Kidney (tissue), 14 donors: Measurements from ENCODE around the gene SERPINA6. TPM values are rescaled to one million over a fixed set of nuclear protein-coding genes. Genes with fewer than 3 reads are reported as not detected.

Experiments used
- DNase-seq, 5 donors: peaks; one replicate each; pipeline ENCODE4 v3.0.0-alpha.2; 2013 to 2020
- FAIRE-seq: peaks from 2 replicates; lab custom pipeline; 2012; peaks lifted over from hg19 to GRCh38; lab: Jason Lieb, UNC
- H3K27ac ChIP-seq, 2 donors: one replicate each; pipeline ENCODE4 v1.7.0; 2013; ENCODE audit warnings: low read depth in 2 of 2, low read length in 2 of 2, inconsistent platforms in 1 of 2
- H3K27me3 ChIP-seq: one replicate; pipeline ENCODE4 v1.7.1; 2013; ENCODE audit warnings: low read length, inconsistent platforms; ENCODE audit not compliant: control insufficient read depth, insufficient read depth
- H3K36me3 ChIP-seq, 3 donors: one replicate each; pipeline versions ENCODE4 v1.7.0 to v1.7.1; 2013; ENCODE audit warnings: low read length in 3 of 3, control low read depth in 1 of 3, inconsistent platforms in 1 of 3; ENCODE audit not compliant: insufficient read depth in 3 of 3, control insufficient read depth in 2 of 3
- H3K4me1 ChIP-seq, 3 donors: one replicate each; pipeline versions ENCODE4 v1.7.0 to v1.7.1; 2013; ENCODE audit warnings: low read length in 3 of 3, inconsistent platforms in 1 of 3, low read depth in 1 of 3; ENCODE audit not compliant: control insufficient read depth in 2 of 3, insufficient read depth in 2 of 3
- H3K4me3 ChIP-seq, 3 donors: one replicate each; pipeline versions ENCODE4 v1.7.0 to v1.8.1; 2013; ENCODE audit warnings: low read length in 3 of 3, control low read depth in 1 of 3, inconsistent platforms in 1 of 3
- H3K9ac ChIP-seq, 3 donors: one replicate each; pipeline versions ENCODE4 v1.7.0 to v1.7.1; 2013; ENCODE audit warnings: low read length in 3 of 3, control low read depth in 1 of 3, inconsistent platforms in 1 of 3
- H3K9me3 ChIP-seq, 3 donors: one replicate each; pipeline versions ENCODE4 v1.7.0 to v1.7.1; 2013; ENCODE audit warnings: low read length in 3 of 3, control low read depth in 1 of 3, inconsistent platforms in 1 of 3; ENCODE audit not compliant: control insufficient read depth in 2 of 3, insufficient read depth in 1 of 3
- CTCF ChIP-seq: IDR thresholded peaks from 3 replicates; pipeline ENCODE4 v1.5.1; 2012; ENCODE audit warnings: mild to moderate bottlenecking, moderate library complexity, borderline replicate concordance; ENCODE audit not compliant: insufficient read depth; ENCODE audit errors: extremely low read depth
- intact Hi-C: fragments of 100-400 bp; cut with DNase I; formaldehyde crosslinking; loops from one replicate; pipeline ENCODE4 v1.11.1; 2022
- polyA plus RNA-seq: library from polyadenylated mRNA; stranded (reverse); fragments of 350-450 nt; fragmentation: Illumina TruSeq; extraction: RNeasy Lipid Tissue Mini Kit (QIAGEN cat#74804); gene quantifications from one replicate; pipeline ENCODE4 v1.2.3, GENCODE V29; 2014; ENCODE audit warnings: low read depth, low replicate concordance; ENCODE audit not compliant: insufficient read depth
- total RNA-seq: library from RNA; stranded (reverse); fragmentation: NEBNext Ultra II Directional; extraction: Animal tissue kit (Norgen Biotek cat#: 25700); gene quantifications from one replicate; pipeline ENCODE4 v1.2.1, GENCODE V29; 2021
- donor health status: control.
- donor health status: control.
- donor health status: control.
- donor health status: control.
- donor health status: control.
- donor health status: DM: yes; HTN: yes; CAD: no.
- donor health status: Normal renal cell carcinoma (clear cell type).

The SERPINA6 gene
- total and polyA plus RNA-seq, 2 donors from 2014 or later = 1.7 to 12.9 TPM

DNA sequence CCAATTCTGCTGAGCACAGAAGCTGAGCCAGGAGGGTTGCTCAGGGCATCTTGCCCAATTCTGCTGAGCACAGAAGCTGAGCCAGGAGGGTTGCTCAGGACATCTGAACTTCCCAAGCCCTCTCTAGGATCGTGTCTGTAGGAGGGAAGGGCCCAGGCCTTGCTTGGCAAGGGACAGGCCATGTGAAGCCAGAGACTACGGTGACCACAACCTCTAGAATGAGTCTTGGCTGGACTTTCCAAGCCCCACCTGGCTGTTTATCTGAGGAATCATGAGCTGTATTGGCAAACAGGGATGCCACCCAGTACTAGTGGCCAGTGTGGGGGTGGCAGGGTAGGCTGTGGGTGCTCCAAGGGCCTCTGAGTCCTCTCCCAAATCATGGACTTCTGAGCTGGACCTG is 7.7 kb upstream of the SERPINA6 start:
- TF ChIP-seq CTCF = no peak
- H3K27me3 ChIP-seq = no peaks in the 10 kb centered on the region
- DNase-seq (no peak), FAIRE-seq (no peak)
- intact Hi-C loops = no loop called here
- no peaks in the 10 kb centered on the region for H3K9me3 ChIP-seq
- no peak overlapping the region for H3K27ac ChIP-seq
- H3K4me3 ChIP-seq = no peak overlapping the region
- no peaks in the 10 kb centered on the region for H3K36me3 ChIP-seq
- H3K9ac ChIP-seq = no peak overlapping the region
- H3K4me1 ChIP-seq = no peaks in the 10 kb centered on the region

DNA sequence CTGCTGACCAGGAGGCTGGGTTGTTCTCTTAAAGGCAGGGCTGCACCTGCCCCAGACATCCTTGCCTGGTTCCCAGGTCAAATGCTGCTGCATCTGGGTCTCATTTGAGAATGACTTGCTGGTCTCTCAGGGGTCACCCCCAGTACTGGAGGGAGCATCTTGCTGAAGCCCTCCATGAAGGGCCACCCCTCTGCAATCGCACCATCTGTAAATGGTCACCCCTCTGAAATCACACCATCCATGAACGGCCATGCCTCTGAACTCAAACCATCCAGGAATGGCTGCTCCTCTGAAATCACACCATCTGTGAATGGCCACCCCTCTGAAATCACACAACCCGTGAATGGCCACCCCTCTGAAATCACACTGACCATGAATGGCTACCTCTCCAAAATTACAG is 7.3 kb upstream of the SERPINA6 start:
- intact Hi-C loops = no loop called here
- no peak for DNase-seq

GRCh38 chr14:94329857-94330256 is 6.7 kb upstream of the SERPINA6 start:
- no peak for FAIRE-seq

More for the DNA sequence above, 7.3 kb upstream of the SERPINA6 start:
- Histone ChIP-seq H3K27ac (no peak overlapping the region), H3K4me3 (no peak overlapping the region), H3K36me3 (no peaks in the 10 kb centered on the region), H3K4me1 (no peaks in the 10 kb centered on the region), H3K27me3 (no peaks in the 10 kb centered on the region), H3K9me3 (no peaks in the 10 kb centered on the region), H3K9ac (no peak overlapping the region)
- no peak for TF ChIP-seq CTCF
- no peak for FAIRE-seq

More at GRCh38 chr14:94329857-94330256, 6.7 kb upstream of the SERPINA6 start:
- Histone ChIP-seq H3K27me3 (no peaks in the 10 kb centered on the region), H3K4me3 (no peak overlapping the region), H3K9me3 (no peaks in the 10 kb centered on the region), H3K9ac (no peak overlapping the region), H3K36me3 (no peaks in the 10 kb centered on the region), H3K4me1 (no peaks in the 10 kb centered on the region), H3K27ac (no peak overlapping the region)
- intact Hi-C loops = no loop called here
- DNase-seq = no peak
- no peak for TF ChIP-seq CTCF
